ENCODE results near the gene MRPL16.
A peak's percentile ranks its signal among the peaks of the same experiment; 100 is the strongest.

The MRPL16 gene

DNA sequence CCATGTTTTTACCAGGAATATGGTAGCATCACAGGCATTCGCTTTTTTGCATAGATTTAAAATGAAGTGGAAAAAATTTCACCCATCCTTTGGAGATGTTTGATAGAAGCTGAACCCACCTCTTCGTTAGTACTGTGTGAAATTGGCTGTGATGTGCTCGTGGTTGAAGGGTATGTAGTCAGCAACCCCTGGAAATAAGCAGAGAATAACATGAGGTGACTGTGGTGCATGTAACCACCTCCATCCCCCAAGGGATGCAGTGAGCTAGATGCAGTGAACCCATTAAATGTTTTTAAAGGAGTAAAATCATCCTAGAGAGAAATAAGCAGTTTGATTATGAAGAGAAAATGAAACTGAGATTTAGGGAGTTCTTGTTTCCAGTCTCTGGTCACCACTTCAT lies 18.8 kb upstream of the MRPL16 start:
- TF ChIP-seq POLR2A (IDR thresholded peaks at IDR 0.05; ENCODE audit: low read length) (no peak), GATA1 (IDR thresholded peaks at IDR 0.05; ENCODE audit: low read depth, low read length) (no peak)
- no peak for DNase-seq

DNA sequence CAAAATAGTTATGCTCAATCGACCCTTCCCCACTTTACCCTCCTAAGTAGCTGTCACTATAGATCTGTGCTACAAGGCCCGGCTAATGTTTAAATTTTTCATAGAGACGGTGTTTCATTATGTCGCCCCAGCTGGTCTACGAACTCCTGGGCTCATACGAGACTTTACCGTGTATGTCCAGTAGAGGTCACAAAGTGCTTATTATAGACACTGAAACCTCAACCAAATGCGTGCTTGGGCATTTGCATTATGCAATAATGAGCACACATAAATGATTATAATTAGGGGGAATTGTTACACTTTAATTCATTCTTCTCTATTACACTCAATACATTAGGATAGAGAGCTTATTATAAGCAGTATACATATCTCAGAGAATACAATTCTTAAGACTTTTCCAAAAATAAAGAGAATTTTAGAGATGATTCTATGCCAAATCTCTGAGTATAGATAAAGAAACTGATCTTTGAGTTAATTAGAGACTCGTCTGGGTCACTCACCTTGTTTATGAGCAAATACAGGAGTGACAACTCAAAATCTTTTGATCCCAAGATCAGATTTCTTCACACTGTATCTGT lies 12.5 kb upstream of the MRPL16 start:
- DNase-seq, result peak; percentile 76 to 79
- TF ChIP-seq GATA1 (IDR thresholded peaks at IDR 0.05; ENCODE audit: low read depth, low read length) (no peak), POLR2A (IDR thresholded peaks at IDR 0.05; ENCODE audit: low read length) (no peak)

DNA sequence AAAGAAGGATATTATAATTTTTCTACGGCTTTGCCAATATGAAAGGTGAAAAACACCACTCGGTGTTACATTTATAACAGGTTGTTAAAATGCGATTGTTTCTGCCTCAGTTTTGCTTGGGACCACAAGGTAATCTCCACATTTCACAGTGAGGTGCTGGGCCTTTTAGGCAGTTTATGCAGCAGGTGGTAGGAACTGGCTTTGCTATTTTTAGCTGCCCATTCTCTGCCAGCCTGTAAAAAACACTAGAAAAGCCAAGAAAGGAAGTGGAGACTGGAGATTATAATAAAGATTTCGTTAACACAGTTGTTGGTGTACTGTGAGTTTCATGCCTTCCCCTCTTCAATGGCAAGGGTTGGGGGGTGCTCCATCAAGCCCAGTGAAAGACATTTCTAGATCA lies 8.0 kb upstream of the MRPL16 start:
- no peak for DNase-seq
- no peak for TF ChIP-seq POLR2A (IDR thresholded peaks at IDR 0.05; ENCODE audit: low read length)

DNA sequence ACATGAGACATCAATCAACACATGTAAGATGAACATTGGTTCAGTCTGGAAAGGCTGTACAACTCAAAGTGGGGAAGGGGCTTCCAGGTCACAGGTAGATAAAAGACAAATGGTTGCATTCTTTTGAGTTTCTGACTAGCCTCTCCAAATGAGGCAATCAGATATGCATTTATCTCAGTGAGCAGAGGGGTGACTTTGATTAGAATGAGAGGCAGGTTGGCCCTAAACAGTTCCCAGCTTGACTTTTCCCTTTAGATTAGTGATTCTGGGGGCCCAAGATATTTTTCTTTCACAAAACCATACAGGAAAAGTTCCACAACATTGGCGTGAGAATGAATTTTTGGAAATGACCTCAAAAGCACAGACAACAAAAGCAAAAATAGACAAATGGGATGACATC lies 5.9 kb upstream of the MRPL16 start:
- peak; percentile 7 to 49 for DNase-seq

DNA sequence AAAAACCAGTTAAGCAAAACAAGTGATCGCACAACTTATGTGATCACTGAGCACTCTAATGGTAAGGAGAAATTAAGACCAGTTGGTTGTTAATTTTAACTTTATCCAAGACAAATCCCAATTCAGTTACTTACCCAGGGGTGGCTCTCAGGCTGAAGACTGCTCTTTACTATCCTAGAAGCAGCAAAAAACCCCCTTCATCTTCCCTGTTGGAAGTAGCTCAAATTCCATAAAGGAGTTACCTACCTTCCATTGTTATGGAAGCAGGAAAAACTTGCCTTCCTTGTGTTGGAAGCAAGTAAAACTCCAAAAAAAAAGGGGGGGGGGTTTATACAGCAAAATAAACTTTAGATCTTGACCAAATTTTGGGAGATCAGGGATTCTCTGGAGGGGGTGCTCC lies 5.2 kb upstream of the MRPL16 start:
- no peak for TF ChIP-seq POLR2A (IDR thresholded peaks at IDR 0.05; ENCODE audit: low read length)
- TF ChIP-seq GATA1 (IDR thresholded peaks at IDR 0.05; ENCODE audit: low read depth, low read length), result no peak

DNA sequence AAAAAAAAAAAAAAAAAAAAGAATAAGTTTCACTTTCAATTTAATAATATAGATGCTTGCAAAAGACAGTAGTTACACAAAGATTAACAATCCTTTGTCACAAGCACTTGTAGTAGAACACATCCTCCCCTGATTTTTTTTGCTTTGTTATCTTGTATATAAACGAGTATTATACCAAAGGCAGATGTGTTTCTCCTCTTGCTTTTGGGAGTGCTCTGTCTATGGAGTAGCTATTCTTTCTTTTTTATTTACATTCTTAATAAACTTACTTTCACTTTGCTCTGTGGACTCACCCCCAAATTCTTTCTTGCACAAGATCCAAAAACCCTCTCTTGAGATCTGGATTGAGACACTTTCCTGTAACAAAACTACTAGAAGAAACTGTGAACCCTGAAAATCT lies 3.4 kb upstream of the MRPL16 start:
- DNase-seq, result no peak
- TF ChIP-seq POLR2A (IDR thresholded peaks at IDR 0.05; ENCODE audit: low read length) (no peak), GATA1 (IDR thresholded peaks at IDR 0.05; ENCODE audit: low read depth, low read length) (no peak)

More for the DNA sequence above, 5.2 kb upstream of the MRPL16 start:
- no peak for DNase-seq

DNA sequence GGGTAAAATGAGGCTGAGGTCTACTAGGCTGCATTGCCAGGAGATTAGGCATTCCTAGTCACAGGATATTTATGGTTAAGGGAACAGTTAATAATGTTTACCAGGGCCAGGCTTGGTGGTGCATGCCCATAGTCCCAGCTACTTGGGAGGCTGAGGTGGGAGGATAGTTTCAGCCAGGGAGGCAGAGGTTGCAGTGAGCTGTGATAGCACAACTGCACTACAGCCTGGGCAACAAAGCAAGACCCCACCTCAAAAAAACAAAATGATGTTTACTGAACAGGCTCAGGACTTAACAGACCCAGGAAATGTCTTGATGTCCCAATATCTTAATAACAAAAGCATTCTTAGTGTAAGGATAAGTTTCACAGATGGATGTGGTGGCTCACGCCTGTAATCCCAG lies 2.8 kb upstream of the MRPL16 start:
- no peak for TF ChIP-seq POLR2A (IDR thresholded peaks at IDR 0.05; ENCODE audit: low read length)
- no peak for TF ChIP-seq GATA1 (IDR thresholded peaks at IDR 0.05; ENCODE audit: low read depth, low read length)
- DNase-seq, result no peak

DNA sequence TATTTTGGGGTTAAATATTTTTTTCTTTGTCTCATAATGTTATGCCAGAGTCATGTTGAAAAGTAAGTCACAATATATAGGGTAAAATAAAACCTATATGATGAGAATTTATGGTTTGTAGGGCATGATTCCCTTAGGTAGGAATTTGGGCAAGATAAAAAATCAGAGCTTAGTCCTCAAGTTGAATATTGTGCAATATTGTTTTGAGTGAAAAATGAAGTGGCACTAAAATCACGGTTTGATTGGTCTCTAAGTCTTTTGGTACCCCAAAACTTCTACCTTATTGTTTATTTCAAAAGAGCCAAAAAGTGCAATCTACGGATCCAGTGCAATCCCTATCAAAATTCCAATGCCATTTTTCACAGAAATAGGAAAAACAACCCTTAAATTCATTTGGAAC lies 1.6 kb upstream of the MRPL16 start:
- TF ChIP-seq GATA1 (IDR thresholded peaks at IDR 0.05; ENCODE audit: low read depth, low read length) (no peak), POLR2A (IDR thresholded peaks at IDR 0.05; ENCODE audit: low read length) (no peak)
- DNase-seq, result no peak

DNA sequence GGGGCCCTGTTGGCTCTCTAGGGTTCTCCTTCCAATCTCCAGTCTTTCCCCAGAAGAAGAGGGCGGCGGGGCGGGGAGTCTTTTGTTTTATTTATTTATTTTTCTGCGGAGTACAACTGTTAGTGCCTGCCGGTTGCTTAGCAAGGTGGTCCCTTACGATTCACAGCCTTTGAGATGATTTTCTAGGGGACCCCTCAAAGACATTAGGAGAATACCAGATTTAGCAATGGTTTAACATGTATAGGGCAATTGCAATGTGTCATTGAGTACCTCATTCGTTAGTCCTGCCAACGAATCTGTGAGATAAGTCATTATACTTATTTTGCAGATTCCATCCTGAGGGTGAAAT lies 307 bp upstream of the MRPL16 start:
- TF ChIP-seq GATA1 (IDR thresholded peaks at IDR 0.05; ENCODE audit: low read depth, low read length) (no peak), POLR2A (IDR thresholded peaks at IDR 0.05; ENCODE audit: low read length) (no peak)
- DNase-seq, result no peak

DNA sequence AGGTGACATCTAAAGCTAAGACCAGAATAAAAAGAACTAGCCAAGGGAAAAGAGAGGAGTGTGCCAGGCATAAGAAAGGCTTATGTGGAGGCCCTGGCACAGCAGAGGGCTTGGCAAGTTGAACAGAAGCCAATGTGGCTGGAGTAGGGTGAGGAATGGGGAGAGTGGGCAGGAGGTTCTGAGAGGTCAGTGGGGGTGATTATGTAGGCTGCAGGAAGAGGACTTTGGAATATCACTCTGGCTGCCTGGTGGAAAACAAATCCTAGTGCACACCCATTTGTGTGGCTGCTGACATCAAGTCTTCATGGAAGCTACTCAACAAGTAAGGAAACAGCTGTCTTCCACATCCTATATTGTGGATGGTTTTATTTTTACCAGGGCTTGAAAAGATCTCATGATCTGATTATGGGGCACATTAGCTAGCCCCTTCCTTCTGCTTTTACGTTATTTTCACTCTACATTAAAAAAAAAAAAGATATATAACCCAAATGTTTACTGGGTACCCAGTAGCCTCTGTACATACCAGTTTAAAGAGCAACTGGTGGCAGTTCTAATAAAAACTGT lies 3.4 kb downstream of the MRPL16 start:
- DNase-seq, result no peak
- TF ChIP-seq GATA1 (IDR thresholded peaks at IDR 0.05; ENCODE audit: low read depth, low read length), result no peak
- no peak for TF ChIP-seq POLR2A (IDR thresholded peaks at IDR 0.05; ENCODE audit: low read length)

DNA sequence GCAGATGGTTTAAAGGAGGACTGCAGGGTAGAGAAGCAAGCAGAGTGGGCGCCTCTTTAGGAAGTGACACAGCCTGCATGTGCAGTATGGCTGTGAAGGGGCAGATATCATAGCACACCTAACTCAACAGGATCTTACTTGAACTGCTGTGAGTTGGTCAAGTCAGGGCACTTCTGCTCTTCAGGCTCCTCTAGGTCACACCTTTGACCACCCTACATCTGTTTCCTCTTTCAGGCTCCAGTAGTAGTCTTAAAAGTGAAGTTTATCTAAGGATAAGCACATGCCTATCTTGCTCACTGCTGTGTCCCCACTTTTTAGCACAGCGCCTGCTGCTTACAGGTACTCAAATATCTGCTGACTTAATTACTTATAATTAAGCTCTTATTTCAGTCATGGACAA lies 6.5 kb downstream of the MRPL16 start:
- TF ChIP-seq GATA1 (IDR thresholded peaks at IDR 0.05; ENCODE audit: low read depth, low read length) (no peak), POLR2A (IDR thresholded peaks at IDR 0.05; ENCODE audit: low read length) (no peak)
- no peak for DNase-seq

DNA sequence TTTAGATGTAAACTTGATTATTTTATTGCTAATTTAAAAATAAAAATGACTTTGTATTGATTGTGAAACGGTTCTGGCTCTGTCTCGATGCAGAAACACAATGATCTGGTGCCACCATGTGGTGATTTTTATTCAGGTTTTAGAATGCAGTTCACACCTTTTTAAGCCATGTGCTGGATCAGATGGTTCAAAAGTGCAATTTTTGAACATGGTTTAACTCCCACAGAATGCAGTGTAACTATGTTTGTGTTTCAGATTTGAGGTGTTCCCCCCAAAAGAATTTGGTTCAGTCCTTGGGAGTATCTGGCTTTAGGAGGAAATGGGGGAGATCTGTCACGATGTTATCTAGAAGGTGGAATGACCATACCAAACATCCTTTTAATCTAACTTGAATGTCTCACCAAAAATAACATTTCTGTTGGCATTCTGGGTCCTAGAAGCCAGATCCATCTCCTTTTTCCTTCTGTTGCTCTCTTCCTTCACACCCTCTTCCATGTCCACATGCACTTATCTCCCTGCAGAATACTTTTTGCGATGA lies 7.9 kb downstream of the MRPL16 start:
- TF ChIP-seq POLR2A (IDR thresholded peaks at IDR 0.05; ENCODE audit: low read length), result no peak
- DNase-seq, result peak; percentile 64 to 78

DNA sequence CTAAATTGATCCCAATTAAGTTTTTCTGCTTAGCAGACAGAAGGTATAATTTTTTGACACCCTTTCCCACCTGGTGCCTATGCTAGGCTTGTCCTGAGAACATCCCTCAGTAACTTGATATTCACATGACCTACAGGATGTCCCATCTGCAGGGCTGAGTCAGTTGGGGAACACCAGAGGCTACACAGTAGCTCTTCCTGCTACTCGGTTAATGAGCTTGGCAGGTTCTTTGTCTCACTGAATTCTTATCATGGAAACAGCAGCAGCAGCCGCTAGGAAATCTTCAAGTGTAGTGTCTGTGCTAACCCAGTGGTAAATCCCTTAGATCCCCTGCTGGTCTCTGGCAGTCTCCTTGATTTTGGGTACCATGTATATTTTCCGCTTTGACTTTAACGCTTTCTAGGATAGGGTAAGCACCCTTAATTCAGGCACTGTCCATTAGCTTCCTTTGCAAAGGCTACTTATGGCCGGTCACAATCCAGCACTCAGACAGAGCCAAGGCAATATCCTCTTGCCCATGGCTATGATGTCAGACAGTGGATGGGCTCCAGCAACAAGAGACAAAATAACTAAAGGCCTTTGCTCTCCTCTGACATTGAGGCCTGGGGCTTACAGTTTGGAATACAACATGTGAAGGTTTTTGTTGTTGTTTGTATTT lies 8.5 kb downstream of the MRPL16 start:
- no peak for DNase-seq
- no peak for TF ChIP-seq GATA1 (IDR thresholded peaks at IDR 0.05; ENCODE audit: low read depth, low read length)
- TF ChIP-seq POLR2A (IDR thresholded peaks at IDR 0.05; ENCODE audit: low read length), result no peak

DNA sequence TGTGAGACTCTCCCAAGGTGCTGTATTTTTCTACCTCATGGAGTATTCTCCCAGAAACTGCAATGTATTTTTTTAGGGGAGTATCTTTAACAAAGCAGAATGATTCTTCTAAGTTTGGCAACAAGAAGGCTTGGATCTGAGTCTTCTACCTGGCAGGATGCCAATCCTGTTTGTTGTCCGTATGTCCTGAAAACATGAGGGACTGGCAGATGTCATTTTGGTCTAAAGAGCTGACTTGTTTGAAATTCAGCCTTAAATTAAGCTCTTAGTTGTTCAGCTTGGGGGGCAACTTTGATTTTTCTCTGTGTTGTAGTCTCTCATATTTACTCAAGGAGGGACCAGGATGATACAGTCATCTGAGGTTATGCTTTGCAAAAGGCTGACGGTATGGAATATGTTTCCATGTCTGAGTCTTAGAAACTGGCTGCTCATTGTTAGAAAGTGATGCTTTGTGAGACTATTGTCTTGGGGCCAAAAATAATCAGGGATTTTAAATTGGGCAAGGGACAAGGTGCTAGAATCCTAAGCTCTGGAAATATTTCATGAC lies 9.3 kb downstream of the MRPL16 start:
- no peak for TF ChIP-seq GATA1 (IDR thresholded peaks at IDR 0.05; ENCODE audit: low read depth, low read length)
- TF ChIP-seq POLR2A (IDR thresholded peaks at IDR 0.05; ENCODE audit: low read length), result no peak
- DNase-seq, result peak in 1 of 2 experiments; percentile 14

Measured in erythroblast (primary cell).